Tibial artery (tissue), 4 donors: ENCODE data around the gene CDIPT.

ENCODE experiments used
- DNase-seq, 2 donors: peaks; one replicate each; pipeline ENCODE4 v3.0.0-alpha.2; 2019
- H3K27ac ChIP-seq, 2 donors: fragments of 200-600 bp; sonication (generic) in 1 of 2; 1 replicate in 1 of 2; 2 replicates in 1 of 2; pipeline ENCODE4 v1.5.1; 2018 to 2019; ENCODE audit warnings: mild to moderate bottlenecking in 1 of 2
- H3K27me3 ChIP-seq, 2 donors: fragments of 200-600 bp; sonication (generic) in 1 of 2; one replicate each; pipeline versions ENCODE4 v1.5.1 to v1.6.0; 2016 to 2019
- H3K36me3 ChIP-seq, 3 donors: fragments of 200-600 bp; sonication (generic) in 2 of 3; one replicate each; pipeline ENCODE4 v1.5.1; 2016 to 2019; ENCODE audit warnings: mild to moderate bottlenecking in 2 of 3
- H3K4me1 ChIP-seq, 4 donors: fragments of 200-600 bp; sonication (generic) in 2 of 4; 1 replicate in 3 of 4; 2 replicates in 1 of 4; pipeline ENCODE4 v1.5.1; 2016 to 2019
- H3K4me3 ChIP-seq, 2 donors: fragments of 200-600 bp; sonication (generic) in 1 of 2; 1 replicate in 1 of 2; 2 replicates in 1 of 2; pipeline ENCODE4 v1.5.1; 2018 to 2019; ENCODE audit warnings: mild to moderate bottlenecking in 2 of 2
- H3K9me3 ChIP-seq, 3 donors: fragments of 200-600 bp; sonication (generic) in 1 of 3; one replicate each; pipeline ENCODE4 v1.5.1; 2016 to 2019
- CTCF ChIP-seq, 2 experiments: fragments of 200-600 bp in 1 of 2; fragments of 450-650 bp in 1 of 2; IDR thresholded peaks; one replicate each; pipeline ENCODE4 v1.5.1; 2017 to 2019; ENCODE audit warnings: antibody characterized with exemption in 2 of 2, mild to moderate bottlenecking in 1 of 2, moderate library complexity in 1 of 2
- intact Hi-C: fragments of 100-400 bp; cut with DNase I; formaldehyde crosslinking; loops from one replicate; pipeline ENCODE4 v1.15.0; 2023; ENCODE audit warnings: low total_unique reads

Gene CDIPT

DNA sequence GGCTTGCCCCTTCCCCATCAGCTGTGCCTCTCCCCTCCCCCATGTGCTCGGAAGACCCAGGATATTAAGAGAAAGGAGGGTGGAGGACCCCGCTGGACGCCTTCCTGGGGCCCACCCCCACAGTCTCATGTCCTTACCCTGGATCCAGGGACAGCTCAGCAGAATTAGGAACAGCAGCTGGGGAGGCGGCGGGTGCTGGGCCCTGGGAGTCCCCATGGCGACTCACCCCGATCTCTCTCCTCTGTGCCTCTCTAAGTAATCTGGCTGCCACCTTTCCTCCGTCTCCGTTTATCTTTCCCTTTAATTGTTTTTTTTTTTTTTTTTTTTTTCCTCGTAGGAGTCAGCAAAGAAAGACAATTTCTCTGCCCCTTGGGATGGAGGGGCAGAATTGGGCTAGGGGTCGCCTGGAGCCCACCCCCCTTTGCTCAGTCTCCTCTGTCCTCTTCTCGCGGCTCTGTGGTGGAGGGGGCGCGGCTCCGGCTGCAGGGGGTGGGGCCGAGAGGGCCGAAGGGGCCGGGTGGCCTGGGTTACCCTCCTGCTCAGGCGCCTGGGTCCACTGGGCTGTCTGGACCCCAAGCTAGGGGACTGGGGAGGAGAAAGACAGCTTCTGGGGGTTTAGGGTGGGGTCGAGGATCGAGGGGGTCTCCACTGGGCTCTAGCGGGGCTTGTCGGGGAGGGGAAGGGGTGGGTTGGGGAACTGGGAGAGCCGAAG, 35.9 kb upstream of the CDIPT start:
- H3K27ac ChIP-seq = no peak overlapping the region
- intact Hi-C loops = no loop called here

DNA sequence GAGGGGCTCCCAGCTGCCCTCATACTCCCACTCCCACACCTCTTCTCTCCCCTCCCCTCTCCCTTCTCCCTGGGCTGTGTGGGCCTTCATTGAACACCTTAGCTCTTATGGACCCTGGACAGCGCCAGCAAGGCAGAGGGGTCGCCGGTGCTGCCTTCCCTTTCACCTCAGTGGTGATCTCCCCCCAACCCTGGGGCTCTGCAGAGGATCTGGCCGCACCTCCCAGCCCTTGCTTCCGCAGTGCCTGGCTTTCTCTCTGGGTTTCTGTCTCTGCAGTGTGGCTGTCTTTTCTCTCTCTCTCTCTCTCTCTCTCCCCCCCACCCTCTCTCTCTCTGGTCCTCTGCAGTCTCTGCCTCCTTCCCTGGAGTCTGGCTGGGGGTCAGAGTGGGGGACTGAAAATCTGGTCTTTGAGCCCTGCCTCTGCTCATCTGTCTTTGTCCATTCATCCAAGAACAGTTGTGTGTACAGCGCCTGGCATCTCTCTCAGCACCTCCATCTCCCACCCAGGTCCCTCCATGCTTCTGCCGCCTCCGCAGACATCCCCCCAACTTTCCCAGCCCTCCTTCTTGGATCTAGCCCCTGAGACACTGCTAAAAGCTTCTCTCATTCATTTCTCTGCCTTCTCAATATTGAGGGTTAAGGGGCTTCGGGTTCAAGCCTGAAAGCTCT, 35.2 kb upstream of the CDIPT start:
- no peak for TF ChIP-seq CTCF (IDR thresholded peaks at IDR 0.05)
- Histone ChIP-seq H3K4me3 (no peak overlapping the region), H3K27me3 (peaks cover 2 to 48% of the 10 kb centered on the region in 2 donors), H3K9me3 (no peaks in the 10 kb centered on the region), H3K27ac (no peak overlapping the region), H3K4me1 (peaks cover 0 to 26% (median 12%) of the 10 kb centered on the region in 4 donors), H3K36me3 (no peaks in the 10 kb centered on the region)
- intact Hi-C loops = no loop called here
- no peak for DNase-seq

More for the DNA sequence above, 35.9 kb upstream of the CDIPT start:
- no peak overlapping the region for H3K4me3 ChIP-seq
- H3K27me3 ChIP-seq = peaks cover 2 to 48% of the 10 kb centered on the region in 2 donors
- H3K36me3 ChIP-seq = no peaks in the 10 kb centered on the region
- peaks cover 0 to 26% (median 12%) of the 10 kb centered on the region in 4 donors for H3K4me1 ChIP-seq
- DNase-seq = no peak
- no peak for TF ChIP-seq CTCF (IDR thresholded peaks at IDR 0.05)
- no peaks in the 10 kb centered on the region for H3K9me3 ChIP-seq

DNA sequence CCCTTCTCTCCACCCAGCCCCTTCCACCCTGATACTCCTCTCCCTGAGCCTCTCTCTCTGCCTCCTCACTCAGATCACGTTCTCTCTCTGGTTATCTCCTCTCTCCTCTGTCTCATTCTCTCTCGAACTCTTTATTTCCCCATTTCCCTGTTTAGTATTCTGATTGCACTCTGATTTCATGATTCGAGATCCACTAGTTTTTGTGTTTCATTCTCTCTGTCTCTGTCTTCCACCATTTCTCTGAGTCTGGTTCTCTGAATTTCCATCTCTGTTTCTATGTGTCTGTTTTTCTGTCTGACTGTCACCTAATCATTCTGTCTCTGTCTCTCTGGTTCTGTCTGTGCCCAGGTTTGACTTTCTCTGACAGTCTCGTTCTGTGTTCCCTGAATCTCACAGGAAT, 34.3 kb upstream of the CDIPT start:
- TF ChIP-seq CTCF (IDR thresholded peaks at IDR 0.05) = no peak
- H3K4me1 ChIP-seq = peaks cover 0 to 26% (median 12%) of the 10 kb centered on the region in 4 donors
- H3K27me3 ChIP-seq = peaks cover 2 to 48% of the 10 kb centered on the region in 2 donors
- DNase-seq = no peak
- no peak overlapping the region for H3K27ac ChIP-seq
- no peaks in the 10 kb centered on the region for H3K9me3 ChIP-seq
- H3K4me3 ChIP-seq = no peak overlapping the region
- intact Hi-C loops = no loop called here
- no peaks in the 10 kb centered on the region for H3K36me3 ChIP-seq

DNA sequence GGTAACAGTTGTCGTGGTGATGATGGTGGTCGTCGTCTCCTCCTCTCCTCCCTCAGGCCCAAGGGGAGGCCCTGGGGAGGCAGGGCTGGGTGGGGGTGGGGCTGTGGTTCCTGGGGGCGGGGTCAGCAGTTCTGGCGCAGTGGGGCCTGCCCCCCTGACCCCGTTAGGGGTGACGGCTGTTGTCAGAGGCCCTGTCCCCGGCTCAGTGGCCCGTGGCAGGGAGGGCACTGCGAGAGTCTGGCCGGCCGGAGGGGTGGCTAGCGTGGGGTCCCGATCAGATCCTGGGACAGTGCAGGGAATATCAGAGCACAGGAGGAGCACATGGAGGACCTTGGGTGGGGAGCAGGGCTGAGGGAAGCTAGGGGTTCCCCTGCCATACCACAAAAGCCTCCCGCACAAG, 33.8 kb upstream of the CDIPT start:
- Histone ChIP-seq H3K27ac (no peak overlapping the region), H3K4me1 (peaks cover 0 to 26% (median 12%) of the 10 kb centered on the region in 4 donors), H3K9me3 (no peaks in the 10 kb centered on the region), H3K36me3 (no peaks in the 10 kb centered on the region), H3K27me3 (peaks cover 2 to 45% of the 10 kb centered on the region in 2 donors), H3K4me3 (no peak overlapping the region)
- DNase-seq = no peak
- intact Hi-C loops = no loop called here
- no peak for TF ChIP-seq CTCF (IDR thresholded peaks at IDR 0.05)

DNA sequence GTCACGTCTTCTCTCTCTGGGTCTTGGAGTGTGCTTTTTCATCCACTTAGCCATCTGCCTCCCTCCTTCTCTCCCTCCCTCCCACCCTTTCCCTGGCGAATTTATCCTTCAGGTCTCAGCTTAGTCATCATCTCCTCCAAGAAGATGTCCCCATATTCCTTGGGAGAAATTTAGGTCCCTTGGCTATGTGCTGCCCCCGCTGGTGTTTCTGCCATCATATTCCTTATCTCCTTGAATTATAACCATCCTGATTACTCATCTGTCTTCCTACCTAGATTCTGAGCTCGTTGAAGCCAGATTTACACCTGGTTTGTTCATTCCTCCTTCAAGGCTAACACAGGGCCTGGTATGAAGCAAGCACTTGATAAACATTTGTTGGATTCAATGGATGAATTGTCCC, 31.3 kb upstream of the CDIPT start:
- no peak for DNase-seq
- H3K4me3 ChIP-seq = no peak overlapping the region
- no peaks in the 10 kb centered on the region for H3K9me3 ChIP-seq
- H3K27me3 ChIP-seq = peaks cover 2 to 34% of the 10 kb centered on the region in 2 donors
- no peaks in the 10 kb centered on the region for H3K36me3 ChIP-seq
- TF ChIP-seq CTCF (IDR thresholded peaks at IDR 0.05) = no peak
- H3K27ac ChIP-seq = no peak overlapping the region
- intact Hi-C loops = no loop called here
- peaks cover 0 to 6% (median 2%) of the 10 kb centered on the region in 4 donors for H3K4me1 ChIP-seq
